Spleen (tissue), 11 donors: ENCODE measurements around the gene MICAL2. TPM values are rescaled to one million over a fixed set of nuclear protein-coding genes. Genes with fewer than 3 reads are reported as not detected.

Experiments used
- DNase-seq: peaks from one replicate; pipeline ENCODE4 v3.0.0-alpha.2; 2020
- H3K27ac ChIP-seq, 8 donors: fragments of 200-600 bp; sonication (generic) in 7 of 8; 1 replicate in 4 of 8; 2 replicates in 4 of 8; pipeline versions ENCODE4 v1.5.0 to v1.8.0; 2016 to 2021; ENCODE audit warnings: inconsistent platforms in 4 of 8, mild to moderate bottlenecking in 4 of 8, moderate library complexity in 1 of 8
- H3K27me3 ChIP-seq, 7 donors: fragments of 200-600 bp; sonication (generic) in 6 of 7; replicated peaks in 1 of 7; 1 replicate in 4 of 7; 2 replicates in 3 of 7; pipeline versions ENCODE4 v1.5.0 to v1.8.0; 2016 to 2021; ENCODE audit warnings: inconsistent platforms in 3 of 7, mild to moderate bottlenecking in 1 of 7
- H3K36me3 ChIP-seq, 6 donors: fragments of 200-600 bp; sonication (generic) in 5 of 6; 1 replicate in 4 of 6; 2 replicates in 2 of 6; pipeline versions ENCODE4 v1.5.0 to v1.8.0; 2016 to 2021; ENCODE audit warnings: inconsistent platforms in 2 of 6
- H3K4me1 ChIP-seq, 6 donors: fragments of 200-600 bp; sonication (generic) in 5 of 6; 1 replicate in 3 of 6; 2 replicates in 3 of 6; pipeline versions ENCODE4 v1.5.0 to v1.8.0; 2016 to 2021; ENCODE audit warnings: inconsistent platforms in 3 of 6
- H3K4me3 ChIP-seq, 8 donors: fragments of 200-600 bp; sonication (generic) in 7 of 8; 1 replicate in 4 of 8; 2 replicates in 4 of 8; pipeline versions ENCODE4 v1.5.0 to v1.8.0; 2016 to 2021; ENCODE audit warnings: inconsistent platforms in 4 of 8, mild to moderate bottlenecking in 4 of 8, moderate library complexity in 2 of 8
- H3K9me3 ChIP-seq, 8 donors: fragments of 200-600 bp; sonication (generic) in 7 of 8; 1 replicate in 4 of 8; 2 replicates in 4 of 8; pipeline versions ENCODE4 v1.5.0 to v1.8.0; 2016 to 2021; ENCODE audit warnings: inconsistent platforms in 4 of 8
- CTCF ChIP-seq, 11 experiments: fragments of 200-600 bp in 7 of 11; fragments of 450-650 bp in 4 of 11; sonication (generic) in 4 of 11; IDR thresholded peaks in 8 of 11; conservative IDR thresholded peaks in 3 of 11; 1 replicate in 7 of 11; 2 replicates in 4 of 11; pipeline versions ENCODE4 v1.4.0 to v1.8.0; 2016 to 2021; ENCODE audit warnings: antibody characterized with exemption in 11 of 11, inconsistent platforms in 4 of 11, mild to moderate bottlenecking in 1 of 11
- POLR2A ChIP-seq, 3 donors: fragments of 450-650 bp; IDR thresholded peaks; one replicate each; pipeline ENCODE4 v1.5.1; 2017; ENCODE audit warnings: antibody characterized with exemption in 3 of 3, mild to moderate bottlenecking in 1 of 3
- POLR2AphosphoS5 ChIP-seq, 3 donors: sonication (generic); formaldehyde crosslinking; IDR thresholded peaks; one replicate each; pipeline ENCODE4 v1.5.1; 2017; ENCODE audit warnings: antibody characterized with exemption in 3 of 3
- WGBS, 5 donors: extraction: QIAGEN DNeasy Blood & Tissue Kit in 3 of 5; methylation state at CpG; one replicate each; pipeline versions ENCODE4 v1.1.5 to v1.1.7; 2013 to 2018; 5-methylcytosine and 5-hydroxymethylcytosine counted together
- intact Hi-C: fragments of 100-400 bp; cut with DNase I; formaldehyde crosslinking; loops from one replicate; pipeline ENCODE4 v1.15.0; 2023; ENCODE audit warnings: low total_unique reads
- polyA plus RNA-seq, 3 donors: library from polyadenylated mRNA; stranded (reverse); fragments of 200-250 nt; gene quantifications; one replicate each; pipeline ENCODE4 v1.2.1, GENCODE V29; 2013
- total RNA-seq, 7 donors: library from RNA; depleted of rRNA in 3 of 7; stranded (reverse); fragments of >200 nt in 3 of 7; fragmentation: NEBNext Ultra II Directional in 4 of 7; extraction: Animal tissue kit (Norgen Biotek cat#: 25700) in 4 of 7; gene quantifications; one replicate each; pipeline versions ENCODE4 v1.1.0 to v1.2.1, GENCODE V29; 2016 to 2021
- donor health status: healthy with polysubstance abuse.
- donor health status: DM: no; HTN: no; CAD: no; lungs with moderate emphysema.
- donor health status: DM: no; HTN: no; CAD: no.
- donor health status: Bipolar disorder and iron deficiency.
- donor health status: healthy.
- donor health status: DM: no; HTN: no; CAD: no.
- donor health status: DM: yes; HTN: yes; CAD: no.

Gene MICAL2
- total and polyA plus RNA-seq, 10 donors, result 1.9 to 50.8 (median 32.3) TPM

- H3K4me1 ChIP-seq, result peaks cover 0 to 11% (median 3%) of the 10 kb centered on the region in 6 donors
- no peaks in the 10 kb centered on the region for H3K36me3 ChIP-seq
- H3K27ac ChIP-seq, result no peak overlapping the region
- no peaks in the 10 kb centered on the region for H3K9me3 ChIP-seq
- 74 to 93% (median 80%) methylated on average over 11 to 14 of the region's 14 CpGs for WGBS, 5 donors
- intact Hi-C loops, result no loop called here
- no peak for TF ChIP-seq POLR2AphosphoS5 (IDR thresholded peaks at IDR 0.05)
- no peak for TF ChIP-seq CTCF (IDR thresholded peaks at IDR 0.05 in 8 of 11, conservative IDR thresholded peaks at IDR 0.05 in 3 of 11)
- no peak for TF ChIP-seq POLR2A (IDR thresholded peaks at IDR 0.05)
- no peak for DNase-seq
- no peak overlapping the region for H3K4me3 ChIP-seq
- peaks cover 0 to 17% (median 0%) of the 10 kb centered on the region in 7 donors for H3K27me3 ChIP-seq
Measured at GRCh38 chr11:12070446-12071267, 39.7 kb upstream of the MICAL2 start.

- Histone ChIP-seq H3K4me3 (no peak overlapping the region), H3K9me3 (no peaks in the 10 kb centered on the region), H3K27ac (no peak overlapping the region), H3K4me1 (peaks cover 0 to 10% (median 3%) of the 10 kb centered on the region in 6 donors), H3K27me3 (peaks cover 0 to 16% (median 0%) of the 10 kb centered on the region in 7 donors), H3K36me3 (no peaks in the 10 kb centered on the region)
- DNase-seq, result no peak
- WGBS, 5 donors, result 60 to 99% (median 92%) methylated on average over 3 of the region's 3 CpGs
- TF ChIP-seq POLR2AphosphoS5 (IDR thresholded peaks at IDR 0.05) (no peak), CTCF (IDR thresholded peaks at IDR 0.05 in 8 of 11, conservative IDR thresholded peaks at IDR 0.05 in 3 of 11) (no peak), POLR2A (IDR thresholded peaks at IDR 0.05) (no peak)
- intact Hi-C loops, result no loop called here
Measured at GRCh38 chr11:12071574-12071973, 38.8 kb upstream of the MICAL2 start.

GRCh38 chr11:12073436-12073835 is 37.0 kb upstream of the MICAL2 start:
- 90 to 93% (median 92%) methylated on average over 8 of the region's 8 CpGs for WGBS, 5 donors
- TF ChIP-seq CTCF (IDR thresholded peaks at IDR 0.05 in 8 of 11, conservative IDR thresholded peaks at IDR 0.05 in 3 of 11), result no peak
- no peak for TF ChIP-seq POLR2AphosphoS5 (IDR thresholded peaks at IDR 0.05)
- no peak for TF ChIP-seq POLR2A (IDR thresholded peaks at IDR 0.05)
- intact Hi-C loops, result no loop called here
- Histone ChIP-seq H3K4me3 (no peak overlapping the region), H3K4me1 (no peaks in the 10 kb centered on the region), H3K27me3 (peaks cover 0 to 2% (median 0%) of the 10 kb centered on the region in 7 donors), H3K36me3 (no peaks in the 10 kb centered on the region), H3K9me3 (no peaks in the 10 kb centered on the region), H3K27ac (no peak overlapping the region)
- no peak for DNase-seq

GRCh38 chr11:12073886-12074285 is 36.5 kb upstream of the MICAL2 start:
- TF ChIP-seq POLR2AphosphoS5 (IDR thresholded peaks at IDR 0.05) (no peak), CTCF (IDR thresholded peaks at IDR 0.05 in 8 of 11, conservative IDR thresholded peaks at IDR 0.05 in 3 of 11) (no peak), POLR2A (IDR thresholded peaks at IDR 0.05) (no peak)
- no peaks in the 10 kb centered on the region for H3K4me1 ChIP-seq
- intact Hi-C loops, result no loop called here
- no peaks in the 10 kb centered on the region for H3K36me3 ChIP-seq
- 87 to 96% (median 94%) methylated on average over 4 of the region's 4 CpGs for WGBS, 5 donors
- no peak for DNase-seq
- no peak overlapping the region for H3K4me3 ChIP-seq
- H3K27me3 ChIP-seq, result no peaks in the 10 kb centered on the region
- H3K9me3 ChIP-seq, result no peaks in the 10 kb centered on the region
- H3K27ac ChIP-seq, result no peak overlapping the region
